Lower leg skin (tissue), 4 donors: ENCODE data around the gene AURKA. TPM values are rescaled to one million over a fixed set of nuclear protein-coding genes. Genes with fewer than 3 reads are reported as not detected.
A peak's percentile ranks its signal among the peaks of the same experiment; 100 is the strongest.

Experiments
- DNase-seq, 2 donors: peaks; one replicate each; pipeline ENCODE4 v3.0.0-alpha.2; 2019; ENCODE audit warnings: low spot score in 2 of 2
- H3K4me3 ChIP-seq: fragments of 200-600 bp; sonication (generic); 2 replicates; pipeline ENCODE4 v1.5.1; 2017; ENCODE audit warnings: mild to moderate bottlenecking, low read depth; ENCODE audit not compliant: poor library complexity, severe bottlenecking
- CTCF ChIP-seq, 3 donors: fragments of 450-650 bp; IDR thresholded peaks; one replicate each; pipeline ENCODE4 v1.5.1; 2016; ENCODE audit warnings: antibody characterized with exemption in 3 of 3, mild to moderate bottlenecking in 3 of 3, moderate library complexity in 2 of 3
- POLR2A ChIP-seq, 2 donors: fragments of 450-650 bp; IDR thresholded peaks; one replicate each; pipeline ENCODE4 v1.6.1; 2016 to 2017; ENCODE audit warnings: antibody characterized with exemption in 2 of 2, mild to moderate bottlenecking in 1 of 2, moderate library complexity in 1 of 2
- WGBS, 2 donors: methylation state at CpG; one replicate each; pipeline ENCODE4 v1.1.5; 2018; 5-methylcytosine and 5-hydroxymethylcytosine counted together
- intact Hi-C: fragments of 100-400 bp; cut with DNase I; formaldehyde crosslinking; loops from one replicate; pipeline ENCODE4 v1.15.0; 2023; ENCODE audit warnings: low total_unique reads
- total RNA-seq, 4 donors: library from RNA; depleted of rRNA; stranded (reverse); fragments of >200 nt; gene quantifications; one replicate each; pipeline ENCODE4 v1.1.0, GENCODE V29; 2016

The AURKA gene
- total RNA-seq, 4 donors from 2014 or later, result 3.9 to 8.7 (median 5.9) TPM

- TF ChIP-seq POLR2A (IDR thresholded peaks at IDR 0.05) (no peak), CTCF (IDR thresholded peaks at IDR 0.05) (no peak)
- WGBS, 2 donors, result 93 to 100% methylated on average over 1 of the region's 1 CpG
- DNase-seq, result peak in 1 of 2 donors; percentile 21
- intact Hi-C loops, result no loop called here
- no peak overlapping the region for H3K4me3 ChIP-seq
These were observed 32.9 kb upstream of the AURKA start for GRCh38 chr20:56424931-56425330.

- intact Hi-C loops, result no loop called here
- no peak for TF ChIP-seq CTCF (IDR thresholded peaks at IDR 0.05)
- no peak for TF ChIP-seq POLR2A (IDR thresholded peaks at IDR 0.05)
- WGBS, 2 donors, result 64 to 71% methylated on average over 1 of the region's 1 CpG
- no peak overlapping the region for H3K4me3 ChIP-seq
- no peak for DNase-seq
These were observed 31.9 kb upstream of the AURKA start for GRCh38 chr20:56423886-56424285.

GRCh38 chr20:56423211-56423610 lies 31.2 kb upstream of the AURKA start:
- no peak for TF ChIP-seq POLR2A (IDR thresholded peaks at IDR 0.05)
- TF ChIP-seq CTCF (IDR thresholded peaks at IDR 0.05), result no peak
- WGBS, 2 donors, result 97% methylated on average over 1 of the region's 1 CpG
- intact Hi-C loops, result no loop called here
- H3K4me3 ChIP-seq, result no peak overlapping the region
- no peak for DNase-seq

GRCh38 chr20:56422824-56423189 lies 30.8 kb upstream of the AURKA start:
- WGBS, 2 donors, result 51 to 57% methylated on average over 4 of the region's 4 CpGs
- peak in 1 of 2 donors; percentile 10 for DNase-seq
- H3K4me3 ChIP-seq, result no peak overlapping the region
- TF ChIP-seq POLR2A (IDR thresholded peaks at IDR 0.05) (no peak), CTCF (IDR thresholded peaks at IDR 0.05) (no peak)
- intact Hi-C loops, result no loop called here

- no peak overlapping the region for H3K4me3 ChIP-seq
- 58 to 64% methylated on average over 9 of the region's 9 CpGs for WGBS, 2 donors
- DNase-seq, result peak in 1 of 2 donors; percentile 40
- intact Hi-C loops, result no loop called here
- TF ChIP-seq POLR2A (IDR thresholded peaks at IDR 0.05), result no peak
These were observed 30.2 kb upstream of the AURKA start for GRCh38 chr20:56422076-56422823.

GRCh38 chr20:56420940-56421688 lies 29.1 kb upstream of the AURKA start:
- TF ChIP-seq CTCF (IDR thresholded peaks at IDR 0.05) (no peak), POLR2A (IDR thresholded peaks at IDR 0.05) (no peak)
- DNase-seq, result peak in 1 of 2 donors; percentile 56
- no peak overlapping the region for H3K4me3 ChIP-seq
- intact Hi-C loops, result no loop called here
- WGBS, 2 donors, result 78 to 79% methylated on average over 11 of the region's 11 CpGs
